ENCODE data around the gene SARM1.

Gene SARM1

DNA sequence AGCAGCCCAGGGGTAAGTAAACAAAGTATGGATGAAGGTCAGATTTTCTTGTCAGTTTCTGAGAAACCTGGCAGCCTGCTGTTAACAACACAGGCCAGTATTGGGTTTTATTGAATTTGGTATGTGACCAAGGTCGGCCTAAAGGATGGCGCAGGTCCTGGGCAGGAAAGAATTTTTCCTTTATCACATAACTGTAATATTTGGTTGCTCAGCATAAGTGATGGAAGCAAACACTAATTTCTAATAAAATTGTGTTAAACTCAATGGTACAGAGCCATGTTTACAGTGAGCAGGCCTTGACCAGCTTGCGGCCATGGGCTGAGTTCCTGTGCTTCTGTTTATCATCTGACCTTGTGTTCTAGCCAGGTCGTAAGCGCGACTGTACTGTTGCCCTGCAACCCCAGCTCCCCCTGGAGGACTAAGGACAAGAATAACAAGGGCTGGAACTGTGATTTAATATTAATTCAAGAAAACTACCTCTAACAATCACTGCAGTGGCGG, 24.7 kb upstream of the SARM1 start:
- TF ChIP-seq ESRRG (CRISPR knock-in tag; IDR thresholded peaks at IDR 0.05), result no peak
- TF ChIP-seq RARB (CRISPR knock-in tag; IDR thresholded peaks at IDR 0.05), result no peak
- no peak for TF ChIP-seq ISL1 (CRISPR knock-in tag; IDR thresholded peaks at IDR 0.05)
- no peak for TF ChIP-seq TCF4 (CRISPR knock-in tag; IDR thresholded peaks at IDR 0.05; ENCODE audit: borderline replicate concordance)
- TF ChIP-seq TOX (CRISPR knock-in tag; IDR thresholded peaks at IDR 0.05; ENCODE audit: borderline replicate concordance), result no peak
- TF ChIP-seq OSR1 (CRISPR knock-in tag; IDR thresholded peaks at IDR 0.05), result no peak
- TF ChIP-seq ZFP30 (CRISPR knock-in tag; IDR thresholded peaks at IDR 0.05), result no peak
- TF ChIP-seq ZNF565 (CRISPR knock-in tag; conservative IDR thresholded peaks at IDR 0.05; ENCODE audit: low read depth), result no peak
- no peak for TF ChIP-seq PPARA (CRISPR knock-in tag; IDR thresholded peaks at IDR 0.05; ENCODE audit: borderline replicate concordance)
- TF ChIP-seq, protein P1, sequence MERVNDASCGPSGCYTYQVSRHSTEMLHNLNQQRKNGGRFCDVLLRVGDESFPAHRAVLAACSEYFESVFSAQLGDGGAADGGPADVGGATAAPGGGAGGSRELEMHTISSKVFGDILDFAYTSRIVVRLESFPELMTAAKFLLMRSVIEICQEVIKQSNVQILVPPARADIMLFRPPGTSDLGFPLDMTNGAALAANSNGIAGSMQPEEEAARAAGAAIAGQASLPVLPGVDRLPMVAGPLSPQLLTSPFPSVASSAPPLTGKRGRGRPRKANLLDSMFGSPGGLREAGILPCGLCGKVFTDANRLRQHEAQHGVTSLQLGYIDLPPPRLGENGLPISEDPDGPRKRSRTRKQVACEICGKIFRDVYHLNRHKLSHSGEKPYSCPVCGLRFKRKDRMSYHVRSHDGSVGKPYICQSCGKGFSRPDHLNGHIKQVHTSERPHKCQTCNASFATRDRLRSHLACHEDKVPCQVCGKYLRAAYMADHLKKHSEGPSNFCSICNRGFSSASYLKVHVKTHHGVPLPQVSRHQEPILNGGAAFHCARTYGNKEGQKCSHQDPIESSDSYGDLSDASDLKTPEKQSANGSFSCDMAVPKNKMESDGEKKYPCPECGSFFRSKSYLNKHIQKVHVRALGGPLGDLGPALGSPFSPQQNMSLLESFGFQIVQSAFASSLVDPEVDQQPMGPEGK (CRISPR knock-in tag; IDR thresholded peaks at IDR 0.05; ENCODE audit: borderline replicate concordance), result no peak
- no peak for TF ChIP-seq SNAI2 (CRISPR knock-in tag; IDR thresholded peaks at IDR 0.05)
- no peak for TF ChIP-seq GLIS3 (CRISPR knock-in tag; IDR thresholded peaks at IDR 0.05)
- TF ChIP-seq ZNF8 (CRISPR knock-in tag; IDR thresholded peaks at IDR 0.05), result no peak
- TF ChIP-seq ZC3H10 (CRISPR knock-in tag; IDR thresholded peaks at IDR 0.05), result no peak
- no peak for TF ChIP-seq BACH2 (CRISPR knock-in tag; IDR thresholded peaks at IDR 0.05; ENCODE audit: borderline replicate concordance)
- peak; percentile 59 for ATAC-seq

DNA sequence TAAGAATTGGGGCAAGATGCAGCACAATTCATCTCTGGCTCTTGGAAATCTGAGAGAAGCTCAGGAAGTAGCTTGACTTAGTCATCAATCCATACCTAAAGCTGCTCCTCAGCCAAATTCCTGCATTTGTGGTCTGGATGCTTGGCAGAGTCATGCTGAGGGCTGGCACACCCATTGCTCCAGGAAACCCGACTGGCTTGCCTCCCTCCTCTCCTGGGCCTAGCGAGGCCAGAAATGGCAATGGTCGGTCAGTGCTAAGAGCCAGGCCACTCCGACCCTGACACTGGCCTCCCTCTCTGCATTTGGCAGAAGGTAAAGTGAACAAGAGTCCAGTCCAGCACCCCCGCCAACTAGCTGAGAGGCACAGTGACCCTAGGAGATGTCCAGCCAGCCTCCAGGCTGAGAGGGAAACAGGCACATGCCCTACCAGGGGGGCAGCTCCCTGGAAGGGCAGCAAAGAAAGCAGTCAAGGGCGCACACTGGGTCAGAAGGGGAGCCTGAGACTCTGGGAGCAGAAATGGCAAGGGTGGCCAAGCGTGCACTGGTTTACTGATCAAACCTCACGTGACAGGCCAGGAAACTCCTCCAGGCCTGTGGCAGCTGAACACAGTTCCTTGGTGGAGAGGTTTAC, 24.1 kb upstream of the SARM1 start:
- TF ChIP-seq, protein P1 (CRISPR knock-in tag; IDR thresholded peaks at IDR 0.05; ENCODE audit: borderline replicate concordance), result no peak
- TF ChIP-seq PPARA (CRISPR knock-in tag; IDR thresholded peaks at IDR 0.05; ENCODE audit: borderline replicate concordance) (no peak), CSDC2 (CRISPR knock-in tag; IDR thresholded peaks at IDR 0.05) (peak; percentile 46; the same call in 1 of the 2 replicates), ZNF8 (CRISPR knock-in tag; IDR thresholded peaks at IDR 0.05) (no peak), ARNTL (CRISPR knock-in tag; IDR thresholded peaks at IDR 0.05; ENCODE audit: borderline replicate concordance, low read depth) (no peak), TOX (CRISPR knock-in tag; IDR thresholded peaks at IDR 0.05; ENCODE audit: borderline replicate concordance) (no peak), RARB (CRISPR knock-in tag; IDR thresholded peaks at IDR 0.05) (no peak), GLIS3 (CRISPR knock-in tag; IDR thresholded peaks at IDR 0.05) (0 out of 2 replicates have a peak, but pooled peaks have one; percentile 3)
- TF ChIP-seq, protein P2, sequence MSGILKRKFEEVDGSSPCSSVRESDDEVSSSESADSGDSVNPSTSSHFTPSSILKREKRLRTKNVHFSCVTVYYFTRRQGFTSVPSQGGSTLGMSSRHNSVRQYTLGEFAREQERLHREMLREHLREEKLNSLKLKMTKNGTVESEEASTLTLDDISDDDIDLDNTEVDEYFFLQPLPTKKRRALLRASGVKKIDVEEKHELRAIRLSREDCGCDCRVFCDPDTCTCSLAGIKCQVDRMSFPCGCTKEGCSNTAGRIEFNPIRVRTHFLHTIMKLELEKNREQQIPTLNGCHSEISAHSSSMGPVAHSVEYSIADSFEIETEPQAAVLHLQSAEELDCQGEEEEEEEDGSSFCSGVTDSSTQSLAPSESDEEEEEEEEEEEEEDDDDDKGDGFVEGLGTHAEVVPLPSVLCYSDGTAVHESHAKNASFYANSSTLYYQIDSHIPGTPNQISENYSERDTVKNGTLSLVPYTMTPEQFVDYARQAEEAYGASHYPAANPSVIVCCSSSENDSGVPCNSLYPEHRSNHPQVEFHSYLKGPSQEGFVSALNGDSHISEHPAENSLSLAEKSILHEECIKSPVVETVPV (CRISPR knock-in tag; IDR thresholded peaks at IDR 0.05), result no peak
- TF ChIP-seq, protein P3, sequence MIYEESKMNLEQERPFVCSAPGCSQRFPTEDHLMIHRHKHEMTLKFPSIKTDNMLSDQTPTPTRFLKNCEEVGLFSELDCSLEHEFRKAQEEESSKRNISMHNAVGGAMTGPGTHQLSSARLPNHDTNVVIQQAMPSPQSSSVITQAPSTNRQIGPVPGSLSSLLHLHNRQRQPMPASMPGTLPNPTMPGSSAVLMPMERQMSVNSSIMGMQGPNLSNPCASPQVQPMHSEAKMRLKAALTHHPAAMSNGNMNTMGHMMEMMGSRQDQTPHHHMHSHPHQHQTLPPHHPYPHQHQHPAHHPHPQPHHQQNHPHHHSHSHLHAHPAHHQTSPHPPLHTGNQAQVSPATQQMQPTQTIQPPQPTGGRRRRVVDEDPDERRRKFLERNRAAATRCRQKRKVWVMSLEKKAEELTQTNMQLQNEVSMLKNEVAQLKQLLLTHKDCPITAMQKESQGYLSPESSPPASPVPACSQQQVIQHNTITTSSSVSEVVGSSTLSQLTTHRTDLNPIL (CRISPR knock-in tag; IDR thresholded peaks at IDR 0.05; ENCODE audit: low read depth), result no peak
- ATAC-seq, result peak; percentile 89

DNA sequence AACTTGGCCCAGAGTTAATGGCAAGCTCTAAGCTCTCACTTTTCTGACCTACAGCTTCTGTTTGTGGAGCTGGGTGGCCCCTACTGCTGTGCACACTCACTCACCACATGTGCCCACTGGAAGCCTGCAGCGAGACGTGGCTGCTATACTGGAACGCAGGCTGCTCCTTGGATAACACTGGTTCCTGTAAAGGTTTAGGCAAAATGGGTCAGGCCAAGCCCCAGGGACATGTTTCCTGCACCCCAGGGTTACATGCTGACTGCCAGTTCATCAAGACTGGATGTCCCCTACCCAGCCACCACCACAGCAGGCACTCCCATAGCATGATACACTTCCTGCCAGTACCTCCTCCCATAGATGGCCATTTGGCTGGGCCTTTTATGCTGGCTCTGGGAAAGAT, 22.5 kb upstream of the SARM1 start:
- no peak for ATAC-seq
- TF ChIP-seq ESRRG (CRISPR knock-in tag; IDR thresholded peaks at IDR 0.05), result no peak
- no peak for TF ChIP-seq GLIS3 (CRISPR knock-in tag; IDR thresholded peaks at IDR 0.05)
- TF ChIP-seq CSDC2 (CRISPR knock-in tag; IDR thresholded peaks at IDR 0.05), result no peak
- no peak for TF ChIP-seq TCF4 (CRISPR knock-in tag; IDR thresholded peaks at IDR 0.05; ENCODE audit: borderline replicate concordance)
- TF ChIP-seq ZFP3 (CRISPR knock-in tag; IDR thresholded peaks at IDR 0.05), result no peak
- TF ChIP-seq, protein P1 (CRISPR knock-in tag; IDR thresholded peaks at IDR 0.05; ENCODE audit: borderline replicate concordance), result no peak
- TF ChIP-seq ZC3H10 (CRISPR knock-in tag; IDR thresholded peaks at IDR 0.05), result no peak
- no peak for TF ChIP-seq RARB (CRISPR knock-in tag; IDR thresholded peaks at IDR 0.05)
- TF ChIP-seq ZNF8 (CRISPR knock-in tag; IDR thresholded peaks at IDR 0.05), result no peak
- TF ChIP-seq ARNTL (CRISPR knock-in tag; IDR thresholded peaks at IDR 0.05; ENCODE audit: borderline replicate concordance, low read depth), result no peak
- TF ChIP-seq, protein P4, sequence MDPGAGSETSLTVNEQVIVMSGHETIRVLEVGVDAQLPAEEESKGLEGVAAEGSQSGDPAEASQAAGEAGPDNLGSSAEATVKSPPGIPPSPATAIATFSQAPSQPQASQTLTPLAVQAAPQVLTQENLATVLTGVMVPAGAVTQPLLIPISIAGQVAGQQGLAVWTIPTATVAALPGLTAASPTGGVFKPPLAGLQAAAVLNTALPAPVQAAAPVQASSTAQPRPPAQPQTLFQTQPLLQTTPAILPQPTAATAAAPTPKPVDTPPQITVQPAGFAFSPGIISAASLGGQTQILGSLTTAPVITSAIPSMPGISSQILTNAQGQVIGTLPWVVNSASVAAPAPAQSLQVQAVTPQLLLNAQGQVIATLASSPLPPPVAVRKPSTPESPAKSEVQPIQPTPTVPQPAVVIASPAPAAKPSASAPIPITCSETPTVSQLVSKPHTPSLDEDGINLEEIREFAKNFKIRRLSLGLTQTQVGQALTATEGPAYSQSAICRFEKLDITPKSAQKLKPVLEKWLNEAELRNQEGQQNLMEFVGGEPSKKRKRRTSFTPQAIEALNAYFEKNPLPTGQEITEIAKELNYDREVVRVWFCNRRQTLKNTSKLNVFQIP (CRISPR knock-in tag; IDR thresholded peaks at IDR 0.05; ENCODE audit: borderline replicate concordance, low read depth), result no peak
- TF ChIP-seq ZFP30 (CRISPR knock-in tag; IDR thresholded peaks at IDR 0.05), result no peak
- TF ChIP-seq, protein P2 (CRISPR knock-in tag; IDR thresholded peaks at IDR 0.05), result no peak
- TF ChIP-seq OSR1 (CRISPR knock-in tag; IDR thresholded peaks at IDR 0.05), result no peak
- TF ChIP-seq, protein P3 (CRISPR knock-in tag; IDR thresholded peaks at IDR 0.05; ENCODE audit: low read depth), result no peak

All from SK-N-SH treated with all-trans-retinoic acid at 6 μM for 48 hours (cell line).